Upper lobe of left lung (tissue), 6 donors: ENCODE data around the gene PPP1R10. TPM values are rescaled to one million over a fixed set of nuclear protein-coding genes. Genes with fewer than 3 reads are reported as not detected.
A peak's percentile ranks its signal among the peaks of the same experiment; 100 is the strongest.

Experiments used
- ATAC-seq, 2 donors: fragments of 200-7000 bp; cut with Tn5 transposase; one replicate each; pipeline ENCODE4 v1.9.1; 2022; ENCODE audit warnings: mild to moderate bottlenecking in 2 of 2, moderate library complexity in 2 of 2; ENCODE audit not compliant: low FRiP score in 2 of 2
- DNase-seq, 2 donors: peaks; one replicate each; pipeline ENCODE4 v3.0.0-alpha.2; 2019 to 2020
- H3K27ac ChIP-seq, 4 donors: fragments of 200-600 bp; sonication (generic); one replicate each; pipeline ENCODE4 v1.5.1; 2016 to 2019
- H3K27me3 ChIP-seq, 4 donors: fragments of 200-600 bp; sonication (generic); one replicate each; pipeline ENCODE4 v1.5.1; 2017 to 2019
- H3K36me3 ChIP-seq, 4 donors: fragments of 200-600 bp; sonication (generic); one replicate each; pipeline ENCODE4 v1.5.1; 2016 to 2019
- H3K4me1 ChIP-seq, 4 donors: fragments of 200-600 bp; sonication (generic); one replicate each; pipeline ENCODE4 v1.5.1; 2018 to 2019
- H3K4me3 ChIP-seq, 4 donors: fragments of 200-600 bp; sonication (generic); one replicate each; pipeline ENCODE4 v1.5.1; 2017 to 2019; ENCODE audit warnings: mild to moderate bottlenecking in 2 of 4, moderate library complexity in 1 of 4
- H3K9me3 ChIP-seq, 4 donors: fragments of 200-600 bp; sonication (generic); one replicate each; pipeline ENCODE4 v1.5.1; 2018 to 2019
- EP300 ChIP-seq, 4 donors: sonication (generic); formaldehyde crosslinking; IDR thresholded peaks; one replicate each; pipeline ENCODE4 v1.5.1; 2017; ENCODE audit warnings: antibody characterized with exemption in 4 of 4, control low read depth in 2 of 4
- POLR2A ChIP-seq, 4 donors: fragments of 450-650 bp; IDR thresholded peaks; one replicate each; pipeline ENCODE4 v1.5.1; 2016 to 2017; ENCODE audit warnings: antibody characterized with exemption in 4 of 4, mild to moderate bottlenecking in 2 of 4
- POLR2AphosphoS5 ChIP-seq, 2 donors: sonication (generic); formaldehyde crosslinking; IDR thresholded peaks; one replicate each; pipeline ENCODE4 v1.5.1; 2017; ENCODE audit warnings: antibody characterized with exemption in 2 of 2
- WGBS, 2 donors: methylation state at CpG; one replicate each; pipeline ENCODE4 v1.1.5; 2017 to 2018; 5-methylcytosine and 5-hydroxymethylcytosine counted together
- total RNA-seq, 6 donors: library from RNA; depleted of rRNA in 4 of 6; stranded (reverse); fragments of >200 nt in 4 of 6; gene quantifications; one replicate each; pipeline versions ENCODE4 v1.1.0 to v1.2.1, GENCODE V29; 2016 to 2021
- TF ChIP-seq, protein P1 (sequence below), 6 experiments: fragments of 450-650 bp in 4 of 6; fragments of 200-600 bp in 2 of 6; sonication (generic) in 2 of 6; IDR thresholded peaks; one replicate each; pipeline ENCODE4 v1.5.1; 2016 to 2019; ENCODE audit warnings: antibody characterized with exemption in 6 of 6
- donor health status: DM: no; HTN: no; CAD: no; lungs with moderate emphysema.
- donor health status: DM: no; HTN: yes; CAD: no; lungs with severe emphysema.

The PPP1R10 gene
- total RNA-seq, 6 donors from 2014 or later: 32.0 to 72.1 (median 50.7) TPM

DNA sequence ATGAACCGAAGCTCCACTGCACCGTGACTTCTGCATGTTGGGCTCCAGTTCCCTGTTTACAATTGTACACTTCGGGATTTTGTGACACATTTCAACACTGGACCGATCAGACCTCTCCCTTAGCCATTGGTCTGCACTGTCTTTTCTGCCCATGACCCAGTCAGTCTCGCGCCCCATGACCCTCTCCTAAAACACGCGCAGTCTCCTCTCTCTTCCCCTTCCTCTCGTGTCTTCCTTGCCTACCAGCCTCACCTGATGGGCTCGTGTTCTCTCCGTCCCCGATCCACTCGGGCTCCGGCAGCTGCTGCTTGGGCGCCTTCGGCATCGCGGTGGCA is 46.3 kb downstream of the PPP1R10 start:
- peak; percentile 57 to 62 for ATAC-seq
- WGBS, 2 donors: 2% methylated on average over 18 of the region's 18 CpGs
- Histone ChIP-seq H3K4me3 (peak overlapping the region; percentile 49 to 84 (median 70)), H3K36me3 (no peaks in the 10 kb centered on the region), H3K4me1 (peaks cover 32 to 43% (median 36%) of the 10 kb centered on the region in 4 donors), H3K9me3 (no peaks in the 10 kb centered on the region), H3K27me3 (no peaks in the 10 kb centered on the region), H3K27ac (peak overlapping the region; percentile 89 to 94 (median 90))
- DNase-seq: peak in 1 of 2 donors; percentile 40
- TF ChIP-seq POLR2AphosphoS5 (IDR thresholded peaks at IDR 0.05) (no peak), EP300 (IDR thresholded peaks at IDR 0.05) (no peak), POLR2A (IDR thresholded peaks at IDR 0.05) (no peak)
- TF ChIP-seq, protein P1, sequence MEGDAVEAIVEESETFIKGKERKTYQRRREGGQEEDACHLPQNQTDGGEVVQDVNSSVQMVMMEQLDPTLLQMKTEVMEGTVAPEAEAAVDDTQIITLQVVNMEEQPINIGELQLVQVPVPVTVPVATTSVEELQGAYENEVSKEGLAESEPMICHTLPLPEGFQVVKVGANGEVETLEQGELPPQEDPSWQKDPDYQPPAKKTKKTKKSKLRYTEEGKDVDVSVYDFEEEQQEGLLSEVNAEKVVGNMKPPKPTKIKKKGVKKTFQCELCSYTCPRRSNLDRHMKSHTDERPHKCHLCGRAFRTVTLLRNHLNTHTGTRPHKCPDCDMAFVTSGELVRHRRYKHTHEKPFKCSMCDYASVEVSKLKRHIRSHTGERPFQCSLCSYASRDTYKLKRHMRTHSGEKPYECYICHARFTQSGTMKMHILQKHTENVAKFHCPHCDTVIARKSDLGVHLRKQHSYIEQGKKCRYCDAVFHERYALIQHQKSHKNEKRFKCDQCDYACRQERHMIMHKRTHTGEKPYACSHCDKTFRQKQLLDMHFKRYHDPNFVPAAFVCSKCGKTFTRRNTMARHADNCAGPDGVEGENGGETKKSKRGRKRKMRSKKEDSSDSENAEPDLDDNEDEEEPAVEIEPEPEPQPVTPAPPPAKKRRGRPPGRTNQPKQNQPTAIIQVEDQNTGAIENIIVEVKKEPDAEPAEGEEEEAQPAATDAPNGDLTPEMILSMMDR (IDR thresholded peaks at IDR 0.05): no peak

GRCh38 chr6:30570263-30570662 is 46.8 kb downstream of the PPP1R10 start:
- DNase-seq (no peak), ATAC-seq (no peak)
- peak overlapping the region in 3 of 4 donors; percentile 89 to 92 (median 89) for H3K27ac ChIP-seq
- 71 to 82% methylated on average over 1 of the region's 1 CpG for WGBS, 2 donors
- no peaks in the 10 kb centered on the region for H3K9me3 ChIP-seq
- H3K36me3 ChIP-seq: no peaks in the 10 kb centered on the region
- no peak for TF ChIP-seq EP300 (IDR thresholded peaks at IDR 0.05)
- no peak for TF ChIP-seq POLR2AphosphoS5 (IDR thresholded peaks at IDR 0.05)
- no peak for TF ChIP-seq POLR2A (IDR thresholded peaks at IDR 0.05)
- TF ChIP-seq, protein P1 (IDR thresholded peaks at IDR 0.05): no peak
- peak overlapping the region in 3 of 4 donors; percentile 70 to 84 (median 70) for H3K4me3 ChIP-seq
- H3K27me3 ChIP-seq: no peaks in the 10 kb centered on the region
- H3K4me1 ChIP-seq: peaks cover 32 to 43% (median 36%) of the 10 kb centered on the region in 4 donors

DNA sequence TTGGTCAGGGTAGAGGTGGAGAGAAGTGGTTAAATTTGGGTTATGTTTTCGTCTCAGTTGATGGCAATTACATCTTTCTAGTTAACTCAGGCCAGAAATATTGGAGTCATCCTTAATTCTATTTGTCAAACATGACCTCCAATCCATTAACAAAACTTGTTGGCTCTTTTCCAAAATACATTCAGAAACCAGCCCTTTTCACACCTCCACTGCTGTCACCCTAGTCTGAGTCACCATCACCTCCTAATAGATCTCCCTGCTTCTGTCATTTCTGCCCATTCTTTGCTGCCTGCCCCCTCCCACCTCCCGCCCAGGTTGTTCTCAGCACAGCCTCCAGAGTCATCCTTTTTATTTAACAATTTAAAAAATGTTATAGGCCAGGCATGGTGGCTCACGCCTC is 48.8 kb downstream of the PPP1R10 start:
- TF ChIP-seq POLR2A (IDR thresholded peaks at IDR 0.05) (no peak), EP300 (IDR thresholded peaks at IDR 0.05) (no peak), POLR2AphosphoS5 (IDR thresholded peaks at IDR 0.05) (no peak)
- TF ChIP-seq, protein P1 (IDR thresholded peaks at IDR 0.05): no peak
- DNase-seq (no peak), ATAC-seq (no peak)
- peaks cover 22 to 28% (median 24%) of the 10 kb centered on the region in 4 donors for H3K4me1 ChIP-seq
- no peak overlapping the region for H3K4me3 ChIP-seq
- 59% methylated on average over 3 of the region's 3 CpGs for WGBS, 2 donors
- peaks cover 0 to 7% (median 0%) of the 10 kb centered on the region in 4 donors for H3K36me3 ChIP-seq
- H3K27me3 ChIP-seq: no peaks in the 10 kb centered on the region
- no peak overlapping the region for H3K27ac ChIP-seq
- no peaks in the 10 kb centered on the region for H3K9me3 ChIP-seq

- peaks cover 4 to 25% (median 17%) of the 10 kb centered on the region in 4 donors for H3K36me3 ChIP-seq
- H3K9me3 ChIP-seq: no peaks in the 10 kb centered on the region
- peaks cover 7 to 12% (median 8%) of the 10 kb centered on the region in 4 donors for H3K4me1 ChIP-seq
- no peaks in the 10 kb centered on the region for H3K27me3 ChIP-seq
- H3K4me3 ChIP-seq: no peak overlapping the region
- no peak for TF ChIP-seq POLR2AphosphoS5 (IDR thresholded peaks at IDR 0.05)
- TF ChIP-seq EP300 (IDR thresholded peaks at IDR 0.05): no peak
- no peak for TF ChIP-seq POLR2A (IDR thresholded peaks at IDR 0.05)
- TF ChIP-seq, protein P1 (IDR thresholded peaks at IDR 0.05): no peak
- no peak overlapping the region for H3K27ac ChIP-seq
- ATAC-seq: no peak
- DNase-seq: no peak
Observed at GRCh38 chr6:30565772-30566171, 51.3 kb downstream of the PPP1R10 start.

DNA sequence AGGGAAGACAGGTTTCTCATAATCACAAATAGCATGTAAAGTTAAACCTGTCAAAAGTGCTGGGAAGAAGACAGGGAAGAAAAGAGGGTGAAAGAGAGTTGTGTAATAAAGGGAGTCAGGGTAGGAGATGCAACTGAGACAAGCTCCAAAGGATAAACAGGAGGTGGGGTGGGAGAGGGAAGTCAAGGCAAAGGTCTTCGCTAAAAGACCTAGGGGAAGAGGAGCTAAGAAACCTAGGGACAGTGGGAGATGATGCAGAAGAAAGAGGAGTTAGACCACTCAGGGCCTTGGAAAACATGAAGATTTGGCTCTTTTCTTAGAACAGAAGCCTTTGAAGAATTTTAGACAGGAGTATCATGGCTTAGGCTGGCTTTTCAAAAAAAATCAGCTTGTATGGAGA is 52.9 kb downstream of the PPP1R10 start:
- H3K36me3 ChIP-seq: peaks cover 4 to 25% (median 17%) of the 10 kb centered on the region in 4 donors
- no peak overlapping the region for H3K4me3 ChIP-seq
- H3K27me3 ChIP-seq: no peaks in the 10 kb centered on the region
- DNase-seq (no peak), ATAC-seq (no peak)
- WGBS, 2 donors: 89 to 98% methylated on average over 1 of the region's 1 CpG
- TF ChIP-seq POLR2A (IDR thresholded peaks at IDR 0.05): no peak
- TF ChIP-seq, protein P1 (IDR thresholded peaks at IDR 0.05): no peak
- TF ChIP-seq POLR2AphosphoS5 (IDR thresholded peaks at IDR 0.05): no peak
- no peak for TF ChIP-seq EP300 (IDR thresholded peaks at IDR 0.05)
- no peaks in the 10 kb centered on the region for H3K4me1 ChIP-seq
- no peaks in the 10 kb centered on the region for H3K9me3 ChIP-seq
- no peak overlapping the region for H3K27ac ChIP-seq
